HG03097 (cell line): Measurements from ENCODE around the gene MYO15B.

Source experiments
- ATAC-seq: cut with Tn5 transposase; IDR thresholded peaks from one replicate; pipeline ENCODE4 v1.9.1; 2021; ENCODE audit not compliant: unreplicated experiment, low FRiP score

The MYO15B gene

GRCh38 chr17:75587675-75588595, at the start of gene MYO15B:
TSS of gene MYO15B (plus strand) at chr17:75587800. CDS start at chr17:75588058, 258 bp downstream.
- ATAC-seq, result peak; percentile 9

DNA sequence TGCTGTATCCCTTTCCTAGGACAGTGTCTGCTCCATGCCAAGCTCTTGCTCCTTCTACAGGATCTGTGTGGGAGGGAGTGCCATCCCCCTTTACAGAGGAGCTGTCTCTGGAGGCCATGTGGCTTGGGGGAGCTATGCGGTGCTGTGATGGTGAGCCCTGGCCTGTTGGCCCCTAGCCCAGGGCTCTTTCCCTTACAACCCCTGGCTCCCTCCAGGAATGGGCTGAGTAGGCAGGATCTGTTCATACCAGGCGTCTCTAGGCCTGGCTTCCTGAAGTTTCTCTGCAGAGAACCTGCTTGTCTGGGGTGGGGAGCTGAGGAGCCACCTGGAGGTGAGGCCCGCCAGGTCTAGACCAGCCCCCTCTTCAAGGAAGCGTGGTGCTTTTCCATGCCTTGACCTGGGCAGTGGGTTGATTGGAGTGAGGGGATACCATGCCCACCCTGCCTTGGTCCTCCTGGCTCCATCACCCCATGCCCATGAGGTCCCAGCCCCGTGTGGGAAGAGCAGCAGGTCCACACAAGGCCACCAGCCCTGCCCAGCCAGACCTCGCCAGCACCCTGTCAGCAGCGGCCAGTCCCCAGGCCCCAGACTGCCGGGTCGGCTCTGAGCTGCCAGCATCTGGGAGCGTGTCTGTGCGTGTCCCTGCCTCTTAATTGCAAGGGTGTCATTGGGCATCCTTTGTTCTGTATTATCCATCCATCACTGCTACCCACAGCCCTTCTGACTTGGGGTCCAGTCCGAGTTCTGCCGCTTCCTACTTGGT, 47.5 kb upstream of the MYO15B start:
- no peak for ATAC-seq

DNA sequence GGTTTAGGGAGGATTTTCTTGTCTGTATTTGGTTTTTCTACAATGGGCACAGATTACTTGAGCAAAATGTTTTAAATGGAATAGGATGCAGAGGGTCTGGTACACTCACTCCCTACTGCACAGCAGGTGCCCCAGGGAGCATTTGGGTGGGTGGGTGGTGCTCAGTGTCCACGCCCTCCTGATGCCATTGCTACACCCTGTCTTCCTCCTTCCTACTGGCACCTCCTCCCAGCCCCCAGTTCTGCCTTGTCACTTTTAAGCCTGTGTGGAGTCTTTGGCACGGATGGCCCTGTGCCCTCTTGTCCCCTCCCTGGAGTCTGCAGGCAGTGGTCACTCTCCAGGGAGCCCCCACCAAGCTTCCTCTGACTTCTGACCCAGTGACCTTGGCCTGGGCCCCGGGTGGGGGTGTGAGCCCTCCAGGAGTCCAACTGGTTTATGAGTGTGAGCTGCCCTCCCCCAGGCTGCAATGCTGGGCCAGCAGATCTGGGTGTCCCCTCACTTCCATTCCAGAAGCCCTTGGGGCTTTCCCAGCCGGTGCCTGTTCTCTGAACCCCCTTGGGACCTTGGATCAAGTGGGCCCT, 46.6 kb upstream of the MYO15B start:
- ATAC-seq, result no peak

DNA sequence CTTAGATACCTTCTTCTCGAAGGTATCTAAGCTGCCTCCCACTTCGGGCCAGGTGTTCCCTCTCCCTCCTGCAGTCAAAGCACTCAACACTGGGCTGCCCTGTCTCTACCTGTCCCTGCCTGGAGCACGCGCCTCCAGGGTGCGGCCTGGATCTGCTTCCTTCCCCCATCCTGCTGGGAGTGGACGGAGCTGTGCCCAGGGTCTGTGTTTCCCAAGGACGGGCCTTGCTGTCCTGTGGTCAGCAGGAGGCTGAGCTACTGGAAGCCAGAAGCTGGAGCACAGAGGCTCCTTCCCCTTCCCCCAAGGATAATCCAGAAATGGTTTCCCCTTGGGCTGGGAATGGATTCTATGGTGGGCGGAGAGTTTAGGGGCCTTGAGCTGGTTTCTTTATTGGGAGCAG, 45.4 kb upstream of the MYO15B start:
- no peak for ATAC-seq

DNA sequence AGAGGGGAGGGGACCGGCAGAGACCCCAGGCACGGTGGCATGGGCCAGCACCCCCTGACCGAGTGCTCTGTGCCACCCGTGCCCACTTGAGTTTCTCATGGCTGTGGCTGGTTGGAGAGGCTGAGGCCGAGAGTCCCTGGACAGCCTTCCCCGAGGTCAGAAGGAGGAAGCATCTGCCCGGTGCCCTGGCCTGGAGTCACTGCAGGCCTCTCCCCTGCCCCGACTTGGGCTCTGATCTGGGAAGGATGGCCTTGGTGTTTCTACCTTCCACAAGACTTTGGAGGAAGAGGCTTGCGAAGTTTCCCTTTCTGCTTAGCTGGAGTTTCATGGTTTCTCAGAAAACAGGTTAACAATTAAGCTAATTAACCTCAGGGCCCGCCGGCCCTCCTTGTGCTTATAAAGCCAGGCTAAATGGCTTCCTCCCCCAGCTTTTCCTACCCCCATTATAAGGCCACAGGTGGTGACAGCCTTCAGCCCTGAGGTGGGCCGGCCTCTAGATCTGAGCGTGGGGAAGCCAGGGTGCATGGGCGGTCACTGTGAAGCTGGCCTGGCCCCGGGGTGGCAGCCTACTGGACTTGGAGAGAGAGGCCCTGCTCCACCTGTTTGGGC, 44.8 kb upstream of the MYO15B start:
- no peak for ATAC-seq

- no peak for ATAC-seq
Measured at GRCh38 chr17:75544250-75544649, 43.4 kb upstream of the MYO15B start.

- no peak for ATAC-seq
Measured at GRCh38 chr17:75546181-75546580, 41.4 kb upstream of the MYO15B start.

DNA sequence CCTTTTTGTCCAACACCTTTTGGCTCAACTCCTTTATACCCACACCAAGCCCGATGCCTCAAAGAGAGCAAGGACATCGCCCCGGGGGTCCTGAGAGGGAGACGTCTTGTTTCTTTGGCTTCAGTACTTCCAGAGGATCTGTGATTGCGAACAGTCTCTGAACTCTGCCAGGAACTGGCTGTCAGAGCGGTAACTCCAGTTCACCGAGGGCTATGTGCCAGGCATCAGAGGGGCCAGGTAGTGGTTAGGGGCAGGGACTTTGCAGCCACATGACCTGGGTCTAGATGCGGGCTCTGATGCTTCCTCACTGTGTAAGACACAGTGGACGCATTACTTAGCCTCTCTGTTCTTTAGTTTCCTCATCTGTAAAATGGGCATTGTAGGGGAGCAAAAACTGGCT, 40.5 kb upstream of the MYO15B start:
- ATAC-seq, result no peak

DNA sequence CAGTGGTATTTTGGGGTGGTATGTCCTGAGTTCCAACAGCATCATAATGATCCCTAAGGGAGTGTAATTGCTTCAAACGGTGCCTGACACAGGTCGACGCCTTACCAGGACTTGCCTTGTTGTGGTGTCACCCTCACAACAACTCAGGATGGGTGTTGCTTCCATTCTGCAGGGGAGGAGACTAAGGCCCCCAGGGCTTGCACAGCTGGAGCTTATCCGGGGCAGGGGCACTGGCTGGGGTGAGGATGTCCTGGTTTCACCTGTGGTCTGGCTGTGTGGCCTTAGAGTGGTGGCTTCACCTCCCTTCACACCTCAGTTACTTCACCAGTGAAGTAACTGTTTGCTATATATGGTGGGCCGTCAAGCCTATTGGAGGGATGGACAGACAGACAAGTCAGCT, 38.8 kb upstream of the MYO15B start:
- ATAC-seq, result no peak

DNA sequence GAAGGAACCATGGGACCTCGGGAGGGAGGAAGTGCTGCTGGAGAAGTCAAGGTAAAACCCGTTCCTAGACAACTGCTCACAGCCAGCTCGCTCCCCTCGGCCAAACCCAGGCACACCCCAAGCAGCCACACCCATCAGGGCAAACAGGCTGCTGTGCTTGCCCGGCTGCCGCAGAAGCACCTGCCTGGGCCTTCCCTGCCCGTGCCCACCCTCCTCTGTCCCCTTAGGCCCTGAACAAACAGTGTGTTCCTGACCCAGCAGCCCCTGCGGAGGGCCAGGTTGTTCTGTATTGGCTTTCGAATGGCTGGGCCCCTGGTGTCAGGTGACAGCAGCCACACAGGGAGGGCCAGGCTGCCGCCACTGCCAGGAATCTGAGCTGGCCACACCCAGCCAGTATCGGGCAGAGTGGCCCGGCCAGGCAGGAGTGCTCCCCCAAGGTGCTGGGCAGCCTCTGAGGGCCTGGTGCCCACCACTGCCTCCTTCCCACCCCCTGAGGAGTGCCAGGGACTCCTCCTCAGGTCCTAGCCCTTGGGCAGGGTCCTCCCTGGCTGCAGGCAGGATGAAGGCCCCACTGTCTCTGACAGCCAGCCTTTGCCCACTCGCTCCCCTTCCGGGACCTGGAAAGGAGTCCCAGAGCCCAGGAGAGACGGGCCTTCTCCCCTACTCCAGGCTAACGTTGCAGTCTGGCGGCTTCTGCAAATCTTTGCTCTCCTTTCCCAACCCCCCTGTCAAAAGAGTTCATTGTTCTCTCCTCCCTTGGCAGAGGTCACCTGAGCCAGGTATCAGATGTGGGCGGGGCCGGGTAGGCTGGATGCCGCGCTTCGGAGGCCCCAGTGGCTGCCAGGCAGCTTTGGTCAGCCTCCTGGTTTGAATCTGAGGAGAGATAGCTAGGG, 38.1 kb upstream of the MYO15B start:
- no peak for ATAC-seq

GRCh38 chr17:75550139-75550465, 37.5 kb upstream of the MYO15B start:
- ATAC-seq, result no peak

- no peak for ATAC-seq
Measured at GRCh38 chr17:75551266-75551665, 36.3 kb upstream of the MYO15B start.

- no peak for ATAC-seq
Measured at GRCh38 chr17:75552425-75553294, 34.9 kb upstream of the MYO15B start.

DNA sequence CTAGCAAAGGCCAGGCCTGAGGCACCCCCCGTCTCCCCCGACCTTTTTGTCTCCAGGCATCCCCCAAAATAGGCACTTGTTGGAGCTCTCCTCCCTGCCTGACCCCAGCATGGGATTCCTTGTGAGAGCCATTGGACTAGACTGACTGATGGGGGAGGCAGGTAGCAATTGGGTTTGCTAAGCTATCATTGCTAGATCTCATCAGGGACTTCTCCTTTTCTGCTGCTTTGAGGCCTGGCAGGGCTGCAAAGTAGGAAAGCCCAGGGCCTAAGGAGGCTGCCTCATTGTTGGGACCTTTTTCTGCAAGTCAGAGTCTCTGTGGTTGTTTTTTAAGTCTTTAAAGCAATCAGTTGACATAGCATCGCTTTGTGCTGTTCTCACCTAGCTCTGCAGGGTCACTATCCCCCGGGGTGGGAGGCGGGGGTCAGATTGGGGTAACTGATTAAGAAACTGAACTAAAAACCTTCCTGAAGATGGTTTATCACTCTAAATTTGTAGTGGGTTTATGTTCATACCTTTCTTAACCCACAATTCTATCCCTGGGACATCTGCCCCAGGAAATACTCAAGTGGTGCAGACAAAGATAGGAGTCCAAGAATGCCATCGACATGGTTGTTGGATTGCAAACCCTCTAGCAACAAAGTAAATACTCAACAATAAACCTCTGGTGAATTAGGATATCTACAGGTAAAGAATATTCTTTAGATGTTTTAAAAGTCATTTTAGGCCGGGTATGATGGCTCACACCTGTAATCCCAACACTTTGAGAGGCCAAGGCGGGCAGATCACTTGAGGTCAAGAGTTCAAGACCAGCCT, 34.1 kb upstream of the MYO15B start:
- ATAC-seq, result no peak

DNA sequence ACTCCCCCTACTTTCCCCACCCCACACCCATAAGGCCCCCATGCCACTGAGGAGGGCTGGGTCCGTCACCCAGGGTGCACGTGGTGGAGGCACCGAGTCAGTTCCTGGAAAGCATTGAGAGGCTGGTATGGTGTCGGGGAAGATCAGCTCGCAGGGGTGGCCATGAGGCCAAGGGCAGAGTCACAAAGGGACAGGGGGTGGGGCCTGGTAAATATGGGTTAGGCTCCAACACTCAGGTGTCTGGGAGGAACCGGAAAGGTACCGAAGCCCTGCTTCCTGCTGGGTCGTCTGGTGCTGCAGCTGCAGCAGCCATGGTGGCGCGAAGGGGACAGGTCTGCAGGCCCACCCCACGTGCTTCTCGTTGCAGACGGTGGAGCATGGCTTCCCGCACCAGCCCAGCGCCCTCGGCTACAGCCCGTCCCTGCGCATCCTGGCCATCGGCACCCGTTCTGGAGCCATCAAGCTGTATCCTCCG, 31.9 kb upstream of the MYO15B start:
- ATAC-seq, result no peak

GRCh38 chr17:75557075-75557851, 30.3 kb upstream of the MYO15B start:
- no peak for ATAC-seq

GRCh38 chr17:75557852-75558665, 29.5 kb upstream of the MYO15B start:
- no peak for ATAC-seq
